Uterus (tissue), 4 donors: ENCODE measurements around the gene ZBTB20. TPM values are rescaled to one million over a fixed set of nuclear protein-coding genes. Genes with fewer than 3 reads are reported as not detected.

Source experiments
- DNase-seq, 2 donors: peaks; one replicate each; pipeline ENCODE4 v3.0.0-alpha.2; 2019 to 2020
- H3K27ac ChIP-seq, 2 donors: fragments of 200-600 bp; sonication (generic); 1 replicate in 1 of 2; 2 replicates in 1 of 2; pipeline ENCODE4 v1.5.1; 2016 to 2018
- H3K27me3 ChIP-seq, 2 donors: fragments of 200-600 bp; sonication (generic); one replicate each; pipeline ENCODE4 v1.5.1; 2018 to 2019; ENCODE audit warnings: control low read depth in 1 of 2
- H3K36me3 ChIP-seq, 2 donors: fragments of 200-600 bp; sonication (generic); one replicate each; pipeline ENCODE4 v1.5.1; 2019; ENCODE audit warnings: control low read depth in 1 of 2
- H3K4me1 ChIP-seq, 2 donors: fragments of 200-600 bp; sonication (generic); one replicate each; pipeline ENCODE4 v1.5.1; 2018 to 2019; ENCODE audit warnings: control low read depth in 1 of 2
- H3K4me3 ChIP-seq, 2 donors: fragments of 200-600 bp; sonication (generic); 1 replicate in 1 of 2; 2 replicates in 1 of 2; pipeline ENCODE4 v1.5.1; 2018 to 2019; ENCODE audit warnings: mild to moderate bottlenecking in 1 of 2
- H3K9me3 ChIP-seq, 2 donors: fragments of 200-600 bp; sonication (generic); one replicate each; pipeline ENCODE4 v1.5.1; 2019; ENCODE audit warnings: control low read depth in 1 of 2
- CTCF ChIP-seq, 4 experiments: fragments of 200-600 bp in 2 of 4; fragments of 450-650 bp in 2 of 4; sonication (generic) in 2 of 4; IDR thresholded peaks; one replicate each; pipeline ENCODE4 v1.5.1; 2016 to 2019; ENCODE audit warnings: antibody characterized with exemption in 4 of 4, mild to moderate bottlenecking in 2 of 4, moderate library complexity in 1 of 4
- POLR2A ChIP-seq, 2 donors: fragments of 450-650 bp; IDR thresholded peaks; one replicate each; pipeline ENCODE4 v1.6.1; 2016; ENCODE audit warnings: antibody characterized with exemption in 2 of 2, mild to moderate bottlenecking in 1 of 2, moderate library complexity in 1 of 2
- intact Hi-C: fragments of 100-400 bp; cut with DNase I; formaldehyde crosslinking; loops from one replicate; pipeline ENCODE4 v1.15.1; 2023; ENCODE audit warnings: low total_unique reads
- total RNA-seq, 4 donors: library from RNA; depleted of rRNA in 3 of 4; stranded (reverse); fragments of >200 nt in 3 of 4; gene quantifications; one replicate each; pipeline versions ENCODE4 v1.1.0 to v1.2.4, GENCODE V29; 2014 to 2023
- donor health status: DM: yes; HTN: yes; CAD: no.

Gene ZBTB20
- total RNA-seq, 4 donors from 2014 or later = 35.6 to 157 (median 85.1) TPM

- Histone ChIP-seq H3K4me3 (no peak overlapping the region), H3K36me3 (no peaks in the 10 kb centered on the region), H3K27me3 (no peaks in the 10 kb centered on the region), H3K27ac (no peak overlapping the region), H3K9me3 (no peaks in the 10 kb centered on the region), H3K4me1 (no peaks in the 10 kb centered on the region)
- TF ChIP-seq POLR2A (IDR thresholded peaks at IDR 0.05) = no peak
- TF ChIP-seq CTCF (IDR thresholded peaks at IDR 0.05) = peak; percentile 6 to 24 (median 9)
- intact Hi-C loops = no loop called here
- DNase-seq = no peak
These were observed 619.9 kb downstream of the ZBTB20 start for GRCh38 chr3:114527036-114527644.

- H3K36me3 ChIP-seq = no peaks in the 10 kb centered on the region
- intact Hi-C loops = no loop called here
- H3K4me3 ChIP-seq = no peak overlapping the region
- no peak overlapping the region for H3K27ac ChIP-seq
- no peak for DNase-seq
- H3K9me3 ChIP-seq = no peaks in the 10 kb centered on the region
- H3K27me3 ChIP-seq = no peaks in the 10 kb centered on the region
- TF ChIP-seq POLR2A (IDR thresholded peaks at IDR 0.05) = no peak
- TF ChIP-seq CTCF (IDR thresholded peaks at IDR 0.05) = no peak
- H3K4me1 ChIP-seq = no peaks in the 10 kb centered on the region
These were observed 621.8 kb downstream of the ZBTB20 start for GRCh38 chr3:114525278-114525677.

GRCh38 chr3:114519415-114519814 lies 627.7 kb downstream of the ZBTB20 start:
- Histone ChIP-seq H3K4me3 (no peak overlapping the region), H3K27ac (no peak overlapping the region), H3K9me3 (no peaks in the 10 kb centered on the region), H3K27me3 (no peaks in the 10 kb centered on the region), H3K36me3 (no peaks in the 10 kb centered on the region), H3K4me1 (no peaks in the 10 kb centered on the region)
- no peak for DNase-seq
- no peak for TF ChIP-seq POLR2A (IDR thresholded peaks at IDR 0.05)
- intact Hi-C loops = no loop called here

- peak overlapping the region in 1 of 2 donors; percentile 34 for H3K27ac ChIP-seq
- DNase-seq = no peak
- H3K4me1 ChIP-seq = no peaks in the 10 kb centered on the region
- H3K36me3 ChIP-seq = no peaks in the 10 kb centered on the region
- H3K4me3 ChIP-seq = no peak overlapping the region
- H3K9me3 ChIP-seq = no peaks in the 10 kb centered on the region
- intact Hi-C loops = no loop called here
- no peaks in the 10 kb centered on the region for H3K27me3 ChIP-seq
- TF ChIP-seq POLR2A (IDR thresholded peaks at IDR 0.05) (no peak), CTCF (IDR thresholded peaks at IDR 0.05) (no peak)
These were observed 628.8 kb downstream of the ZBTB20 start for GRCh38 chr3:114518206-114518808.

- no peak for DNase-seq
- H3K27ac ChIP-seq = no peak overlapping the region
- TF ChIP-seq POLR2A (IDR thresholded peaks at IDR 0.05) = no peak
- TF ChIP-seq CTCF (IDR thresholded peaks at IDR 0.05) = no peak
- H3K9me3 ChIP-seq = no peaks in the 10 kb centered on the region
- H3K4me3 ChIP-seq = no peak overlapping the region
- H3K27me3 ChIP-seq = no peaks in the 10 kb centered on the region
- H3K36me3 ChIP-seq = no peaks in the 10 kb centered on the region
- no peaks in the 10 kb centered on the region for H3K4me1 ChIP-seq
- intact Hi-C loops = no loop called here
These were observed 636.9 kb downstream of the ZBTB20 start for GRCh38 chr3:114510201-114510600.
